Nephron (organoid): ENCODE measurements around the gene ARHGAP29.

Experiments used
- H3K27ac Mint-ChIP-seq, 3 experiments: 2 replicates each; pipeline ENCODE4 v1.8.0; 2020; ENCODE audit warnings: mixed read lengths in 3 of 3, mild to moderate bottlenecking in 2 of 3, moderate library complexity in 1 of 3
- H3K27me3 Mint-ChIP-seq: 2 replicates; pipeline ENCODE4 v1.8.0; 2021; ENCODE audit warnings: low read depth, mild to moderate bottlenecking, moderate library complexity, mixed read lengths
- H3K36me3 Mint-ChIP-seq: 2 replicates; pipeline ENCODE4 v1.8.0; 2020; ENCODE audit warnings: low read depth, mixed read lengths
- H3K4me1 Mint-ChIP-seq: 2 replicates; pipeline ENCODE4 v1.8.0; 2020; ENCODE audit warnings: mixed read lengths
- H3K4me3 Mint-ChIP-seq, 3 experiments: 2 replicates each; pipeline ENCODE4 v1.8.0; 2020; ENCODE audit warnings: mild to moderate bottlenecking in 3 of 3, mixed read lengths in 3 of 3, moderate library complexity in 2 of 3
- H3K9me3 Mint-ChIP-seq: 2 replicates; pipeline ENCODE4 v1.8.0; 2020; ENCODE audit warnings: mixed read lengths
- CTCF ChIP-seq, 3 experiments: fragments of 200-600 bp; sonication (generic); IDR thresholded peaks; one replicate each; pipeline ENCODE4 v1.5.0; 2021; ENCODE audit warnings: antibody characterized with exemption in 3 of 3; ENCODE audit not compliant: unreplicated experiment in 3 of 3

ARHGAP29 gene

GRCh38 chr1:94253456-94254017 is 16.2 kb upstream of the ARHGAP29 start:
- no peak for TF ChIP-seq CTCF (IDR thresholded peaks at IDR 0.05; ENCODE audit: unreplicated experiment in 3 of 3)
- Mint-ChIP-seq H3K27me3 (peaks cover 41% of the 10 kb centered on the region), H3K4me1 (peaks cover 1% of the 10 kb centered on the region), H3K9me3 (no peaks in the 10 kb centered on the region), H3K27ac (no peak overlapping the region), H3K36me3 (no peaks in the 10 kb centered on the region), H3K4me3 (no peak overlapping the region)

GRCh38 chr1:94250341-94250740 is 13.0 kb upstream of the ARHGAP29 start:
- Mint-ChIP-seq H3K4me3 (no peak overlapping the region), H3K4me1 (no peaks in the 10 kb centered on the region), H3K36me3 (no peaks in the 10 kb centered on the region), H3K27me3 (peaks cover 61% of the 10 kb centered on the region), H3K27ac (no peak overlapping the region), H3K9me3 (no peaks in the 10 kb centered on the region)
- no peak for TF ChIP-seq CTCF (IDR thresholded peaks at IDR 0.05; ENCODE audit: unreplicated experiment in 3 of 3)

GRCh38 chr1:94248956-94249688 is 11.7 kb upstream of the ARHGAP29 start:
- Mint-ChIP-seq H3K36me3 (peaks cover 2% of the 10 kb centered on the region), H3K27ac (no peak overlapping the region), H3K27me3 (peaks cover 68% of the 10 kb centered on the region), H3K4me1 (no peaks in the 10 kb centered on the region), H3K4me3 (peak overlapping the region; percentile 70 to 88 (median 85)), H3K9me3 (peaks cover 3% of the 10 kb centered on the region)
- TF ChIP-seq CTCF (IDR thresholded peaks at IDR 0.05; ENCODE audit: unreplicated experiment in 3 of 3): no peak

- H3K9me3 Mint-ChIP-seq: peaks cover 14% of the 10 kb centered on the region
- peaks cover 74% of the 10 kb centered on the region for H3K27me3 Mint-ChIP-seq
- H3K27ac Mint-ChIP-seq: peak overlapping the region; percentile 39 to 92 (median 76)
- no peak for TF ChIP-seq CTCF (IDR thresholded peaks at IDR 0.05; ENCODE audit: unreplicated experiment in 3 of 3)
- H3K36me3 Mint-ChIP-seq: peaks cover 14% of the 10 kb centered on the region
- peak overlapping the region; percentile 85 to 93 (median 91) for H3K4me3 Mint-ChIP-seq
- H3K4me1 Mint-ChIP-seq: no peaks in the 10 kb centered on the region
Observed at GRCh38 chr1:94247138-94248094, 10.0 kb upstream of the ARHGAP29 start.

- H3K9me3 Mint-ChIP-seq: peaks cover 18% of the 10 kb centered on the region
- H3K4me3 Mint-ChIP-seq: peak overlapping the region; percentile 83 to 93 (median 91)
- no peak for TF ChIP-seq CTCF (IDR thresholded peaks at IDR 0.05; ENCODE audit: unreplicated experiment in 3 of 3)
- H3K27me3 Mint-ChIP-seq: peaks cover 71% of the 10 kb centered on the region
- H3K27ac Mint-ChIP-seq: peak overlapping the region in 2 of 3 experiments; percentile 76 to 92
- no peaks in the 10 kb centered on the region for H3K4me1 Mint-ChIP-seq
- H3K36me3 Mint-ChIP-seq: peaks cover 14% of the 10 kb centered on the region
Observed at GRCh38 chr1:94246692-94247137, 9.3 kb upstream of the ARHGAP29 start.
